WTC11 (cell line): Measurements from ENCODE around the gene ITSN1. TPM values are rescaled to one million over a fixed set of nuclear protein-coding genes. Genes with fewer than 3 reads are reported as not detected.
A peak's percentile ranks its signal among the peaks of the same experiment; 100 is the strongest.

Experiments used
- ATAC-seq: fragments of 200-7000 bp; cut with Tn5 transposase; 2 replicates; pipeline ENCODE4 v1.10.0; 2021; ENCODE audit warnings: mild to moderate bottlenecking, moderate library complexity
- CTCF ChIA-PET: fragments of 300-600 bp; sonication (Branson Sonifier 250); formaldehyde crosslinking; loops from one replicate; lab custom pipeline; 2021; ENCODE audit warnings: antibody characterized with exemption; lab: Charles Lee
- POLR2A ChIA-PET: fragments of 350-600 bp; sonication (Branson Sonifier 250); formaldehyde crosslinking; loops from one replicate; lab custom pipeline; 2021; ENCODE audit warnings: antibody characterized with exemption; lab: Charles Lee
- DNase-seq: peaks from one replicate; pipeline ENCODE4 v3.0.0; 2021; ENCODE audit warnings: low spot score
- H3K27ac Mint-ChIP-seq: 2 replicates; pipeline ENCODE4 v1.8.0; 2021; ENCODE audit warnings: mixed read lengths
- H3K27me3 Mint-ChIP-seq: 2 replicates; pipeline ENCODE4 v1.8.0; 2021; ENCODE audit warnings: low read depth, mild to moderate bottlenecking, moderate library complexity, mixed read lengths
- H3K36me3 Mint-ChIP-seq: 2 replicates; pipeline ENCODE4 v1.8.0; 2021; ENCODE audit warnings: mixed read lengths
- H3K4me1 Mint-ChIP-seq: 2 replicates; pipeline ENCODE4 v1.8.0; 2022; ENCODE audit warnings: mixed read lengths
- H3K4me3 Mint-ChIP-seq: 2 replicates; pipeline ENCODE4 v1.8.0; 2021; ENCODE audit warnings: mild to moderate bottlenecking, moderate library complexity, mixed read lengths
- H3K9me3 Mint-ChIP-seq: 2 replicates; pipeline ENCODE4 v1.8.0; 2021; ENCODE audit warnings: mixed read lengths
- ARID4B ChIP-seq: sonication (generic); formaldehyde crosslinking; IDR thresholded peaks from 2 replicates; pipeline ENCODE4 v1.8.0; 2023; ENCODE audit warnings: missing genetic modification reagents, mild to moderate bottlenecking, borderline replicate concordance
- CREM ChIP-seq: sonication (generic); formaldehyde crosslinking; IDR thresholded peaks from 2 replicates; pipeline ENCODE4 v1.8.1; 2022; ENCODE audit warnings: mild to moderate bottlenecking, missing genetic modification reagents, moderate library complexity
- E2F1 ChIP-seq: sonication (generic); formaldehyde crosslinking; IDR thresholded peaks from 2 replicates; pipeline ENCODE4 v1.8.0; 2022; ENCODE audit warnings: mild to moderate bottlenecking, missing genetic modification reagents
- FOXJ3 ChIP-seq: sonication (generic); formaldehyde crosslinking; IDR thresholded peaks from 2 replicates; pipeline ENCODE4 v1.9.0; 2021; ENCODE audit warnings: missing genetic modification reagents, mild to moderate bottlenecking, borderline replicate concordance
- FOXP4 ChIP-seq: sonication (generic); formaldehyde crosslinking; IDR thresholded peaks from 2 replicates; pipeline ENCODE4 v1.8.0; 2022; ENCODE audit warnings: mild to moderate bottlenecking, missing genetic modification reagents
- GRHL2 ChIP-seq: fragments of 250-450 bp; sonication (Bioruptor Pico); IDR thresholded peaks from 2 replicates; pipeline ENCODE4 v1.8.0; 2022; ENCODE audit warnings: mild to moderate bottlenecking, moderate library complexity; ENCODE audit not compliant: insufficient replicate concordance, severe bottlenecking
- IRF1 ChIP-seq: sonication (generic); formaldehyde crosslinking; IDR thresholded peaks from 2 replicates; pipeline ENCODE4 v1.8.0; 2023; ENCODE audit warnings: missing genetic modification reagents
- MLX ChIP-seq: sonication (generic); formaldehyde crosslinking; IDR thresholded peaks from 2 replicates; pipeline ENCODE4 v1.8.1; 2023; ENCODE audit warnings: mild to moderate bottlenecking, missing genetic modification reagents, moderate library complexity
- NFYB ChIP-seq: sonication (generic); formaldehyde crosslinking; conservative IDR thresholded peaks from 2 replicates; pipeline ENCODE4 v1.8.0; 2022; ENCODE audit warnings: low read depth, missing genetic modification reagents
- NR1H2 ChIP-seq: sonication (generic); formaldehyde crosslinking; IDR thresholded peaks from 2 replicates; pipeline ENCODE4 v1.9.0; 2021; ENCODE audit warnings: mild to moderate bottlenecking, moderate library complexity, missing genetic modification reagents
- NR2C2 ChIP-seq: sonication (generic); formaldehyde crosslinking; IDR thresholded peaks from 2 replicates; pipeline ENCODE4 v1.8.0; 2022; ENCODE audit warnings: mild to moderate bottlenecking, missing genetic modification reagents
- RORB ChIP-seq: fragments of 250-450 bp; sonication (Bioruptor Pico); IDR thresholded peaks from 2 replicates; pipeline ENCODE4 v1.9.0; 2021; ENCODE audit warnings: mild to moderate bottlenecking
- SOX15 ChIP-seq: fragments of 250-450 bp; sonication (Bioruptor Pico); IDR thresholded peaks from 2 replicates; pipeline ENCODE4 v1.9.0; 2021; ENCODE audit warnings: mild to moderate bottlenecking
- SP1 ChIP-seq: sonication (generic); formaldehyde crosslinking; conservative IDR thresholded peaks from 2 replicates; pipeline ENCODE4 v1.8.1; 2022; ENCODE audit warnings: missing genetic modification reagents
- TEAD1 ChIP-seq: sonication (generic); formaldehyde crosslinking; IDR thresholded peaks from 2 replicates; pipeline ENCODE4 v1.8.0; 2022; ENCODE audit warnings: mild to moderate bottlenecking, missing genetic modification reagents
- ZBTB21 ChIP-seq: sonication (generic); formaldehyde crosslinking; IDR thresholded peaks from 2 replicates; pipeline ENCODE4 v1.8.1; 2023; ENCODE audit warnings: mild to moderate bottlenecking, missing genetic modification reagents, borderline replicate concordance
- ZNF121 ChIP-seq: sonication (generic); formaldehyde crosslinking; IDR thresholded peaks from 2 replicates; pipeline ENCODE4 v1.8.0; 2023; ENCODE audit warnings: missing genetic modification reagents
- ZNF263 ChIP-seq: sonication (generic); formaldehyde crosslinking; IDR thresholded peaks from 2 replicates; pipeline ENCODE4 v1.8.1; 2022; ENCODE audit warnings: low read depth, mild to moderate bottlenecking, moderate library complexity, missing genetic modification reagents
- ZNF317 ChIP-seq: sonication (generic); formaldehyde crosslinking; IDR thresholded peaks from 2 replicates; pipeline ENCODE4 v1.8.1; 2023; ENCODE audit warnings: low read depth, mild to moderate bottlenecking, moderate library complexity, missing genetic modification reagents, borderline replicate concordance
- total RNA-seq: library from RNA; stranded (reverse); gene quantifications from 3 replicates; pipeline ENCODE4 v1.2.3, GENCODE V29; 2021

Gene ITSN1
- total RNA-seq, 1 experiment from 2014 or later = 69.6 TPM

- Mint-ChIP-seq H3K9me3 (no peaks in the 10 kb centered on the region), H3K4me1 (peaks cover 47% of the 10 kb centered on the region), H3K4me3 (no peak overlapping the region), H3K36me3 (no peaks in the 10 kb centered on the region), H3K27me3 (no peaks in the 10 kb centered on the region), H3K27ac (no peak overlapping the region)
- ATAC-seq (no peak), DNase-seq (no peak)
- TF ChIP-seq ZNF317 (CRISPR knock-in tag) = no peak
- no peak for TF ChIP-seq GRHL2 (CRISPR knock-in tag)
- TF ChIP-seq NFYB (CRISPR knock-in tag) = no peak
- ChIA-PET POLR2A (no interaction called here), CTCF (interaction anchor here (1.3 kb wide), 1 partner anchor 94 kb away, joined by 3 read pairs; no protein-coding TSS in a partner anchor)
Measured at GRCh38 chr21:33699277-33699676, 57.0 kb downstream of the ITSN1 start.

GRCh38 chr21:33700491-33700890 is 58.2 kb downstream of the ITSN1 start:
- CTCF ChIA-PET = interaction anchor here (1.3 kb wide), 1 partner anchor 95 kb away, joined by 3 read pairs; no protein-coding TSS in a partner anchor
- Mint-ChIP-seq H3K27me3 (no peaks in the 10 kb centered on the region), H3K36me3 (no peaks in the 10 kb centered on the region), H3K4me3 (no peak overlapping the region), H3K27ac (peak overlapping the region; percentile 74; the same call in 1 of the 2 replicates), H3K9me3 (no peaks in the 10 kb centered on the region), H3K4me1 (peaks cover 41% of the 10 kb centered on the region)
- TF ChIP-seq E2F1 (CRISPR knock-in tag) (no peak), FOXP4 (CRISPR knock-in tag) (no peak), SOX15 (CRISPR knock-in tag) (no peak)
- ATAC-seq (no peak), DNase-seq (no peak)
- POLR2A ChIA-PET = no interaction called here

- H3K9me3 Mint-ChIP-seq = peaks cover 12% of the 10 kb centered on the region
- ChIA-PET POLR2A (interaction anchor here (0.7 to 1.5 kb wide), 3 partner anchors 14 to 62 kb away, joined by 3 to 4 read pairs (median 3); partner anchors contain the start of gene ITSN1), CTCF (no interaction called here)
- peak overlapping the region; percentile 88 for H3K27ac Mint-ChIP-seq
- TF ChIP-seq ZNF263 (CRISPR knock-in tag) (no peak), NR2C2 (CRISPR knock-in tag) (no peak), SP1 (CRISPR knock-in tag) (no peak)
- H3K27me3 Mint-ChIP-seq = no peaks in the 10 kb centered on the region
- peaks cover 14% of the 10 kb centered on the region for H3K36me3 Mint-ChIP-seq
- DNase-seq (peak; percentile 24), ATAC-seq (peak; percentile 90)
- H3K4me1 Mint-ChIP-seq = peaks cover 13% of the 10 kb centered on the region
- H3K4me3 Mint-ChIP-seq = no peak overlapping the region
Measured at GRCh38 chr21:33703750-33704606, 61.7 kb downstream of the ITSN1 start.

GRCh38 chr21:33707846-33708245 is 65.5 kb downstream of the ITSN1 start:
- H3K4me3 Mint-ChIP-seq = no peak overlapping the region
- CTCF ChIA-PET = no interaction called here
- TF ChIP-seq RORB (CRISPR knock-in tag) (no peak), MLX (no peak), IRF1 (CRISPR knock-in tag) (no peak), ZNF121 (no peak), FOXJ3 (CRISPR knock-in tag) (no peak), ARID4B (CRISPR knock-in tag) (no peak), NR1H2 (CRISPR knock-in tag) (no peak), CREM (CRISPR knock-in tag) (no peak), ZBTB21 (no peak), TEAD1 (CRISPR knock-in tag) (no peak)

More at GRCh38 chr21:33707846-33708245, 65.5 kb downstream of the ITSN1 start:
- H3K27me3 Mint-ChIP-seq = no peaks in the 10 kb centered on the region
- peaks cover 18% of the 10 kb centered on the region for H3K9me3 Mint-ChIP-seq
- POLR2A ChIA-PET = no interaction called here
- DNase-seq (no peak), ATAC-seq (no peak)
- H3K4me1 Mint-ChIP-seq = peaks cover 35% of the 10 kb centered on the region
- H3K27ac Mint-ChIP-seq = no peak overlapping the region
- H3K36me3 Mint-ChIP-seq = peaks cover 21% of the 10 kb centered on the region
